ENCODE data around the gene ARHGEF1.

Gene ARHGEF1

GRCh38 chr19:41882568-41883462, at the start of gene ARHGEF1:
Gene ARHGEF1 (plus strand): TSS chr19:41883184. CDS start chr19:41888083, 4,899 bp downstream.
- no peak for DNase-seq

GRCh38 chr19:41837981-41838708, 44.8 kb upstream of the ARHGEF1 start:
- no peak for DNase-seq

DNA sequence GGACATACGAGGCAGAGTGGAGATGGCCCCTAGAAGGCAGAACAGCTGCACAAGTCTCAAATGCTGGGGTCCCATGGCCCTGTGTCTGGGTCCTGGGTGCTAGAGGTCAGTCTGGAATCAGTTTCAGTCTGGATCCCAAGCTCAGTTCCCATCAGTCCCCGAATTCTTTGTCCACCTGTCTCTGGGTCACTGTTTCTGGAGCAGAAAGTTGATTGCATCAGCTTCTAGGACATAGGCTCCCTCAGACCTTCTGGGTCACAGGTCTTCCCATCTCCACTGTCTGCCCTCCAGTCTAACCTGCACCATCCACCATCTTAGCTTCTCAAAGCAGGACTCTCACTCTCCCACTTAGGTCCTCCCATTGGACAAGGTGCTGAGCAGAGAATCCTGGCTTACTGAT, 43.8 kb upstream of the ARHGEF1 start:
- no peak for DNase-seq

GRCh38 chr19:41843371-41843770, 39.6 kb upstream of the ARHGEF1 start:
- DNase-seq: no peak

- no peak for DNase-seq
These were observed 38.4 kb upstream of the ARHGEF1 start, which contains the start of gene LYPD4 for GRCh38 chr19:41844601-41845000. Gene LYPD4 (minus strand): TSS chr19:41844683. CDS start chr19:41839285, 5,398 bp downstream.

GRCh38 chr19:41845001-41845050, 38.2 kb upstream of the ARHGEF1 start, which contains the start of gene DMRTC2:
Gene DMRTC2 (plus strand): TSS chr19:41845042. CDS start chr19:41847429, 2,387 bp downstream.
- no peak for DNase-seq

DNA sequence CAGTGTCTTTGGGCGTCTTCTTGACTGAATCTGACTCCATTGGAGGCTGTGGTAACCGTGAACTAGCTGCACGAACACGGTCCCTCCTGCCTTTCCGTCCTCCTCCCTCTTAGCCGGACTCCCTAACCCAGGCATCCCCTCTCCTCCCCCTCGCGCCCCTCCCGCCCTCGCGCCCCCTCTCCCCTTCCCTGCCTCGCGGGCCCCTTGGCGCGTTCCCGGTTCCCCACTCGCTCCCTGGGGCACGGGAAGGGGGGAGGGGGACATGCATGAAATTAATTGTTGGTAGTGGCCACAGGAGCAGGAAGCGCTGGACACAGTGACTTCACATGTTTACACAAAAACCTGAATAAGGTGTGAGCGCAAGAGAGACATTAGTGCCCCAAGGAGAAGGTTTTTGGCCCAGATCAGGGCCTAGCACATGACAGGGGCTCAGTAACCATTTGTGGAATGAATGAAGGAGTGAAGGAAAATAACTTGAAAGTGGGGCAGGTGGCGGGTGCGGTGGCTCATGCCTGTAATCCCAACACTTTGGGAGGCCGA, 37.9 kb upstream of the ARHGEF1 start:
- no peak for DNase-seq

- no peak for DNase-seq
These were observed 35.5 kb upstream of the ARHGEF1 start for GRCh38 chr19:41847351-41848105.

DNA sequence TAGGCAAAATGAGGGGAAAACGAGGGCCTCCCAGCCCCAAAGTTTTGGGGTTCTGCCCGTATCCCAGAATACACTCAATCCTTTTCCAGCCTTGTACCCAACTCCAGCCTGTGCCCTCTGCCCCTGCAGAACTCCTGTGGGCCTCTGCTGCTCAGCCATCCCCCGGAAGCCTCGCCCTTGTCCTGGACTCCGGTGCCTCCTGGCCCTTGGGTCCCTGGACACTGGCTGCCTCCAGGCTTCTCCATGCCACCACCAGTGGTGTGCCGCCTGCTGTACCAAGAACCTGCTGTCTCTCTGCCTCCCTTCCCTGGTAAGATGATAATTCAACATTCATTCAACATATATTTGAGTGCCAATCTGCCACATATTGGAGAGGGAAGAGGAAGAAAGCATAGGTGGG, 34.3 kb upstream of the ARHGEF1 start:
- DNase-seq: no peak

- no peak for DNase-seq
These were observed 33.9 kb upstream of the ARHGEF1 start for GRCh38 chr19:41849067-41849466.

- no peak for DNase-seq
These were observed 32.6 kb upstream of the ARHGEF1 start for GRCh38 chr19:41850381-41850780.

- DNase-seq: no peak
These were observed 31.5 kb upstream of the ARHGEF1 start for GRCh38 chr19:41851456-41851855.

DNA sequence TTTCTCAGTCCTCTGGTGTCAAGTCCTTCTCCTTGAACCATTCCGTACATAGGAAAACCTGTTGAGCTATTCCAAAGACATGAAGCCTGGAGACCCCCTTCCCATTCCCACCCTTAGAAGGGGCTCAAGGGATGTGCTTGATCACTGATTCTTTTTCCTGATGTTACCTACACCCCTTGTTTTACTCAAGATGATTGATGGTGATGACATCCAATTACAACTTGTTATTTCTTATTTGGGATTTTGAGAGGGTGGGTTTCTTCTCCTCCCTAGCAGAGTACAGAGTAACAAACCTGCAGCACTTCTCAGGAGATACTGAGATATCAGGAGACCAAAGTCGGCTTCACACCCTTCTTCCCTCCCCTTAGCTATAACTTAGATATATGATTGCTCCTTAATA, 29.6 kb upstream of the ARHGEF1 start:
- no peak for DNase-seq

DNA sequence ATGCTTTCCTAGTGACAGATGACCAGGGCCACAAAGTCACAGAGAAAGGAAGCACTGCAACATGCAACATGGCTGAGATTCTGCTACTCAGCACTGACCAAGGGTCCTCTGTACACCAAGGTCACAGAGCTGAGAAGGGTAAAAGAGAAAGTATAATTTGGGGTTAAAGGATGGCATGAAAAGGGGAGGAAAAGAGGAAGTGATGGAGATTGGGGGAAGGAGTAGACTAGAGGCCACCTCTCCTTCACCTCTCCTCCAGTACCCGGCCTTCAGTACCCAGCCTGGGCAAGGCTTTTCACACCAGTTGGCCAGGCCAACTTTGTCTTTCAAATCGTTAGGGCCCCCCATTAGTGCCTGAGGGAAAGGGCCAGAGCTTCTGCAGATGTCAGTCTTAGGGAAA, 29.2 kb upstream of the ARHGEF1 start:
- no peak for DNase-seq

- DNase-seq: no peak
These were observed 23.8 kb upstream of the ARHGEF1 start for GRCh38 chr19:41859213-41859617.

DNA sequence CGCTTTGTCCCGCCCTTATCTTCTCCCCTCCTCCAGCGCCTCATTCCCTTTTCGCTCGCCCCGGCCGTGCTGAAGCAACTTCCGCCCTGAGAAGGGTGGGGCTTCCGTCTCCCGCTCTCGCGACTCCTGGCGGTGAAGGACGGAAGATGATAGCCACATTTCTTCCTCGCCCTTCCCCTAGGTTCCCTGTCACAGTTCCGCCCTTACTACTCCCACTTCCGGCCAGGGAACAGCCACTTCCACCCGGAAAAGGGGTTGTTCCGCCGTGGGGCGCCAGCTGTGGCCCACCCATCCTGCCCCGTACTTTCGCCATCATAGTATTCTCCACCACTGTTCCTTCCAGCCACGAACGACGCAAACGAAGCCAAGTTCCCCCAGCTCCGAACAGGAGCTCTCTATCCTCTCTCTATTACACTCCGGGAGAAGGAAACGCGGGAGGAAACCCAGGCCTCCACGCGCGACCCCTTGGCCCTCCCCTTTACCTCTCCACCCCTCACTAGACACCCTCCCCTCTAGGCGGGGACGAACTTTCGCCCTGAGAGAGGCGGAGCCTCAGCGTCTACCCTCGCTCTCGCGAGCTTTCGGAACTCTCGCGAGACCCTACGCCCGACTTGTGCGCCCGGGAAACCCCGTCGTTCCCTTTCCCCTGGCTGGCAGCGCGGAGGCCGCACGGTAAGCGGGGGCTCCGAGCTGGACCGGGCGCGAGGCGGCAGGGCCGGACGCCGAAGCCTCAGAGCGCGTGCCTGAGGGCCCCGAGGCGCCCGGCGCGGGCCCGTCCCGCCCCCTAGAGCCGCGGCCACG, 23.2 kb upstream of the ARHGEF1 start, which contains the start of gene RPS19:
Gene RPS19, plus strand, starts transcription at position 638 of the 801 bp plus-strand sequence. CDS start 520 bp downstream, outside the sequence.
- peak; percentile 99 for DNase-seq

- no peak for DNase-seq
These were observed 22.4 kb upstream of the ARHGEF1 start for GRCh38 chr19:41860419-41861115.

DNA sequence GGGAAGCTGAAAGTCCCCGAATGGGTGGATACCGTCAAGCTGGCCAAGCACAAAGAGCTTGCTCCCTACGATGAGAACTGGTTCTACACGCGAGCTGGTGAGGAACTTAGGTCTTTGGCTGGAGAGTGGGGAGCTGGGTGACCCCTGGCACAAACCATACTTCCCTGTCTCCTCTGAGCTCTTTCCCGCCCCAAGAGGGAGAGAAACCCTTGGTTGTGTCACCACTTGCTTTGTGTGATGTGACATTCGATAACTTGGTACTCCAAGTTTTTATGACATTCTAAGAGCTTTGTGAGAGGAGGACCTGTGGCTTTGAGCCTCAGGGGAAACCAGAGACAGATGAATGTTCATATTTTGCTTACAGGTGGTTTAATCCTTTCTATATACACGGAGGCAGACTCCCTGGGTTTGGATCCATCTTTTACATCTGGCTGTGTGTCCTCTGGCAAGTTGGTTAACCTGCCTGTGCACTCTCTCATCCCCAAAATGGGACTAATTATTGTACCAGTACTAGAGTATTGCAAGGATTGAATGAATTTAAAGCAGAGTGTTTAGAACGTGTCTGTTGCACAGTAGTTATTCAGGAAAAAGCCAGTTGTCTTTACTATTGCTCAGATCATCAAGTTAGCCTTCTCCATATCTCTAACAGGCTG, 21.7 kb upstream of the ARHGEF1 start:
- DNase-seq: no peak

DNA sequence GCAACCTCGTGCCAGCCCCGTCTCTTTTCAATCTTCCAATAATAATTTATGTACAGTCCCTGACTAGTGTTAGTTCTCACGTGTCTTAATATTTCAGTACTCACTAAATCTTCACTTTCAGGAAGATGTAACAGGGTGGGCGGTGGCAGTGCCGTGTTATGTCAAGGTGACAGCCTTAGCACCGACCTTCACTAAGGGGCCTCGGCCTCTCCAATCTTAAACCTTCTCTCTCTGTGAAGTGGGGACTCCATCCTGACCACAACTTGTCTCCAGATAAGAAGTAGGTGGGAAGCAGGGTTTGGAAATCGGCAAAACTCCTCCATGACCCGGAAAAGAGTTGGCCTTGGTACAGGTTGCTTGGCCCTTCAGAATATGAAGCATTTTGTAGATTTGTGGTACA, 21.1 kb upstream of the ARHGEF1 start:
- DNase-seq: no peak

DNA sequence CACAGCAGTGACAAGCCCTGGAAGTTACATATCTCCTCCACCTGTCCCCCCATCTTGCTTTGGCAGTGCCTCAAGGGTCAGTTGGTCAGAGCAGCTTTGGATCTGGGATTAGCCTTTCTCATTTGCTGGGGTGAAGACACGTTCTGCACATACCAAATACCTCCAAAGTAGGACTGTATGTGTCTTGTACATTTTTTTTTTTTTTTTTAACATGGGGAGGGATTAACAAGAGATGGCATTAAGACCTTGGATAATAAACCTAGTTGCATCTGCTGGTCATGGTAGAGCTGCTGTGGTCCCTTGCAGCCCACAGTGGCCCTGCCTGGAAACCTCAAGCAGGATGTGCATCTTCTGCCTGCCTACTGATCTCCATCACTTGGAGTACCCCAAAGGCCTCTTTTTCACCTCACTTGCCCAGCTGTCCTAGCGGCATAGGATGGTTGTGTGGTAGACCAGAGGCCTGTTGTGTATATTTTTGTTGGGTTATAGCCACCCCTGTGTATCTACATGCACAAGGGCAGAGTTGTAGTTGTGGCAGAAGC, 20.5 kb upstream of the ARHGEF1 start:
- DNase-seq: no peak

All from NCI-H526 treated with DMSO at 0.1 percent for 48 hours (cell line).